Measurements from ENCODE around the gene BTNL3. TPM values are rescaled to one million over a fixed set of nuclear protein-coding genes. Genes with fewer than 3 reads are reported as not detected.

Gene BTNL3
- total and polyA plus RNA-seq, 9 of the 15 experiments (the other 6 are each of a cell fraction or from before 2014, with no cell fraction given) = 0.03 to 0.44 (median 0.04) TPM; not detected in 4

GRCh38 chr5:180977852-180978251 lies 10.8 kb upstream of the BTNL3 start:
- ChIA-PET CTCF (ENCODE audit: low intra/inter-chr PET ratio) (no interaction called here), POLR2A (no interaction called here)
- in situ Hi-C loops (cut with MboI) (no loop called here), intact Hi-C loops (cut with micrococcal nuclease) (no loop called here)
- no CpG with 5 or more reads among the region's 1 CpG for WGBS (ENCODE audit: insufficient coverage, low coverage, missing lambda C conversion rate)
- no peak overlapping the region for H3K4me3 ChIP-seq
- no peaks in the 10 kb centered on the region for H3K36me3 ChIP-seq (ENCODE audit: control insufficient read depth, insufficient read depth, low read length)
- no peaks in the 10 kb centered on the region for H3K9me1 ChIP-seq (ENCODE audit: control insufficient read depth, insufficient read depth, low read length)
- TF ChIP-seq TAL1 (IDR thresholded peaks at IDR 0.05) = no peak
- no peak for TF ChIP-seq KDM5B (IDR thresholded peaks at IDR 0.05; ENCODE audit: insufficient replicate concordance, low read depth, low read length)
- TF ChIP-seq RBM25 (IDR thresholded peaks at IDR 0.05; ENCODE audit: low read depth, low read length, severe bottlenecking) = no peak
- TF ChIP-seq RBM14 (IDR thresholded peaks at IDR 0.05; ENCODE audit: borderline replicate concordance, insufficient read depth, low read depth, low read length) = no peak
- no peak for TF ChIP-seq GTF2F1 (IDR thresholded peaks at IDR 0.05; ENCODE audit: low read depth, low read length)
- TF ChIP-seq ZZZ3 (IDR thresholded peaks at IDR 0.05) = no peak
- no peak for TF ChIP-seq SMAD2 (IDR thresholded peaks at IDR 0.05; ENCODE audit: low read depth, low read length)
- TF ChIP-seq THAP12 (CRISPR knock-in tag; IDR thresholded peaks at IDR 0.05) = no peak
- TF ChIP-seq PML (IDR thresholded peaks at IDR 0.05; ENCODE audit: low read length) = no peak
- TF ChIP-seq ARNT (IDR thresholded peaks at IDR 0.05) = no peak
- no peak for TF ChIP-seq UBTF (IDR thresholded peaks at IDR 0.05; ENCODE audit: borderline replicate concordance in 1 of 2, low read depth in 2 of 2, low read length in 2 of 2)
- TF ChIP-seq HNRNPK (IDR thresholded peaks at IDR 0.05; ENCODE audit: low read depth, low read length, poor library complexity, severe bottlenecking) = no peak
- TF ChIP-seq ZC3H4 (CRISPR knock-in tag; IDR thresholded peaks at IDR 0.05; ENCODE audit: borderline replicate concordance) = no peak
- TF ChIP-seq NFE2 (IDR thresholded peaks at IDR 0.05; ENCODE audit: low read depth) = no peak
- no peak for TF ChIP-seq ZNF12 (CRISPR knock-in tag; IDR thresholded peaks at IDR 0.05)
- TF ChIP-seq CHD1 (IDR thresholded peaks at IDR 0.05; ENCODE audit: low read length) = no peak
- no peak for TF ChIP-seq ZNF431 (CRISPR knock-in tag; IDR thresholded peaks at IDR 0.05)
- no peak for TF ChIP-seq EP300 (IDR thresholded peaks at IDR 0.05; ENCODE audit: low read length)
- TF ChIP-seq HMG20A (CRISPR knock-in tag; conservative IDR thresholded peaks at IDR 0.05) = no peak
- no peaks in the 10 kb centered on the region for H3K79me2 ChIP-seq (ENCODE audit: control insufficient read depth, insufficient read depth, low read length)
- DNase-seq (ENCODE audit: extremely low read depth in 1 of 4, low spot score in 3 of 4) (no peak), FAIRE-seq (no peak), ATAC-seq (no peak)
- H3K27ac ChIP-seq (ENCODE audit: extremely low read depth, low read depth, low read length) = no peak overlapping the region
- H3K4me2 ChIP-seq (ENCODE audit: insufficient read depth, low read length) = no peak overlapping the region
- BruUV-seq (replicated peaks) = no TSS peak
- H3K27me3 ChIP-seq (ENCODE audit: control insufficient read depth in 2 of 2, insufficient read depth in 2 of 2, low read length in 2 of 2) = no peaks in the 10 kb centered on the region
- no peak overlapping the region for H2AFZ ChIP-seq (ENCODE audit: low read depth, low read length)
- no peaks in the 10 kb centered on the region for H3K9me3 ChIP-seq (replicated peaks; ENCODE audit: control insufficient read depth, insufficient read depth, low read depth, low read length)
- no peaks in the 10 kb centered on the region for H3K4me1 ChIP-seq (replicated peaks in 1 of 2; ENCODE audit: control insufficient read depth in 2 of 2, insufficient read depth in 2 of 2, low read length in 2 of 2)
- H4K20me1 ChIP-seq (replicated peaks; ENCODE audit: control insufficient read depth, insufficient read depth, low read length) = no peaks in the 10 kb centered on the region
- H3K9ac ChIP-seq (ENCODE audit: insufficient read depth in 1 of 2, low read depth in 2 of 2, low read length in 2 of 2) = no peak overlapping the region
